ENCODE measurements around the gene ERBB4. TPM values are rescaled to one million over a fixed set of nuclear protein-coding genes. Genes with fewer than 3 reads are reported as not detected.

ERBB4 gene
- total RNA-seq, 1 experiment from 2014 or later, result 2.9 TPM

DNA sequence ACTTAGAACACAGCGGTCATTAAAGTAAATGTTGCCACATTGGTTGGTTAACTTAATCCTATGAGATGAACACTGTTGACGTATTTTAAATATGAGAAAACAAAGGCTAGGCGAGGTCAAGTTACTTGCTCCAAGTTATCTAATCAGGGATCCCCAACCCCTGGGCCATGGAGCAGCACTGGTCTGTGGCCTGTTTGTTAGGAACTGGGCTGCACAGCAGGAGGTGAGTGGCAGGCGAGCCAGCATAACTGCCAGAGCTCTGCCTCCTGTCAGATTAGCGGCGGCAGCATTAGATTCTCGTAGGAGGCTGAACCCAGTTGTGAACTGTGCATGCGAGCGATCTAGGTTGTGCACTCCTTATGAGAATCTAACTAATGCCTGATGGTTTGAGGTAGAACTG lies 1103.3 kb downstream of the ERBB4 start:
- Mint-ChIP-seq H3K36me3 (ENCODE audit: insufficient read depth, unreplicated experiment) (no peaks in the 10 kb centered on the region), H3K9me3 (ENCODE audit: low read depth, unreplicated experiment) (peaks cover 3% of the 10 kb centered on the region), H3K27me3 (ENCODE audit: unreplicated experiment) (no peaks in the 10 kb centered on the region), H3K27ac (ENCODE audit: unreplicated experiment) (no peak overlapping the region), H3K4me1 (ENCODE audit: low read depth, unreplicated experiment) (no peaks in the 10 kb centered on the region), H3K4me3 (ENCODE audit: low read depth, unreplicated experiment) (no peak overlapping the region)
- DNase-seq, result no peak
- no TSS peak for BruUV-seq (replicated peaks)
- CTCF ChIA-PET, result no interaction called here
- intact Hi-C loops (cut with micrococcal nuclease; ENCODE audit: unreplicated experiment), result no loop called here
- TF ChIP-seq, protein P1, sequence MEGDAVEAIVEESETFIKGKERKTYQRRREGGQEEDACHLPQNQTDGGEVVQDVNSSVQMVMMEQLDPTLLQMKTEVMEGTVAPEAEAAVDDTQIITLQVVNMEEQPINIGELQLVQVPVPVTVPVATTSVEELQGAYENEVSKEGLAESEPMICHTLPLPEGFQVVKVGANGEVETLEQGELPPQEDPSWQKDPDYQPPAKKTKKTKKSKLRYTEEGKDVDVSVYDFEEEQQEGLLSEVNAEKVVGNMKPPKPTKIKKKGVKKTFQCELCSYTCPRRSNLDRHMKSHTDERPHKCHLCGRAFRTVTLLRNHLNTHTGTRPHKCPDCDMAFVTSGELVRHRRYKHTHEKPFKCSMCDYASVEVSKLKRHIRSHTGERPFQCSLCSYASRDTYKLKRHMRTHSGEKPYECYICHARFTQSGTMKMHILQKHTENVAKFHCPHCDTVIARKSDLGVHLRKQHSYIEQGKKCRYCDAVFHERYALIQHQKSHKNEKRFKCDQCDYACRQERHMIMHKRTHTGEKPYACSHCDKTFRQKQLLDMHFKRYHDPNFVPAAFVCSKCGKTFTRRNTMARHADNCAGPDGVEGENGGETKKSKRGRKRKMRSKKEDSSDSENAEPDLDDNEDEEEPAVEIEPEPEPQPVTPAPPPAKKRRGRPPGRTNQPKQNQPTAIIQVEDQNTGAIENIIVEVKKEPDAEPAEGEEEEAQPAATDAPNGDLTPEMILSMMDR (IDR thresholded peaks at IDR 0.05; ENCODE audit: unreplicated experiment), result no peak

DNA sequence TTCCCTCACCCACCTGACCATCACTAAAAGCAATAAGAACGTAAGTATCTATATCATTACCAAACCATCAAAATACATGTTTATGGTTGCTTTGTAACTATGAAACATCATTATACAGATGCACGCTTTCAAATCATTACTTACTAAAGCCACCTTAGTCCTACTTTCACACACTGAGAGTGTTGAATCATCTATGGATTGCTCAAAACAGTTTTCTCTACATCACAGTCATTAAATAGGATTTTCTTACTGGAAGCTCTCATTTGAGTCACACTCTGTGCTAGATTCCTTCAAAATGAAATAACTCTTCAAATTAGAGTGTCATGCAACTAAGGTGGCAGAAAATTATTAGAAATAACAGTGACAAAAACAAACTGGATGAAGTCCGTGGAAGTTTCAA lies 1103.8 kb downstream of the ERBB4 start:
- Mint-ChIP-seq H3K4me1 (ENCODE audit: low read depth, unreplicated experiment) (no peaks in the 10 kb centered on the region), H3K4me3 (ENCODE audit: low read depth, unreplicated experiment) (no peak overlapping the region), H3K27me3 (ENCODE audit: unreplicated experiment) (no peaks in the 10 kb centered on the region), H3K27ac (ENCODE audit: unreplicated experiment) (no peak overlapping the region), H3K36me3 (ENCODE audit: insufficient read depth, unreplicated experiment) (no peaks in the 10 kb centered on the region), H3K9me3 (ENCODE audit: low read depth, unreplicated experiment) (peaks cover 3% of the 10 kb centered on the region)
- CTCF ChIA-PET, result no interaction called here
- no peak for DNase-seq
- BruUV-seq (replicated peaks), result no TSS peak
- intact Hi-C loops (cut with micrococcal nuclease; ENCODE audit: unreplicated experiment), result no loop called here
- TF ChIP-seq, protein P1 (IDR thresholded peaks at IDR 0.05; ENCODE audit: unreplicated experiment), result no peak

DNA sequence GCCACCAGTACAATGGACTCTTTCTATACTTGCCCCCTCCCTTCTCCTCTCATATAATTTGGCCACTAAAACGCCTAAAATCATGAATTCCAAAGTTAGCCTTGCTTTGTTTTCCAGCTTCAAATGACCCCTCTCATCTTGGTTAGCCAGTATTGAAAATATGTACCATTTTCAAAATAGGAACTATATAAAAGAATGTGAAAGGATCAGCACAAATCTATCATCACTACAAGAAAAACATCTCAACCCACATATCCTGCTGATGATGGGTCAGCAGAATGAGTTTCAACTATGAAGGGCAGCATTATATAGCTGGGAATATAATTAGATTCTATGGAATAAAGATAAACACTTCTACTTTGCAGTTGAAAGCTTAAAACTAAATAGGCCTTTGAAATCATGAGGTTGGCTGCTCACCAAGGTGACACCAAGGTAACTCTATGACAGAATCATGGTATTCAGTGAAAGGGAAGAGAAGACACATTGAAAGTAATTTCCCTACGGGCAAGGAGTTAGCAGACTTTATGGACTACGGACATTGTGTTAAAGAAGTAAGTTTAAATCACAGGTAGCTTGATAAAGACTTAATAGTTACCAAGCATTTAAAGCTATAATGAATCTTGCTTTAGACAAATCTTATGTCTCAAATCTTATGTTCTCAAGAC lies 1109.2 kb downstream of the ERBB4 start:
- BruUV-seq (replicated peaks), result no TSS peak
- H3K4me1 Mint-ChIP-seq (ENCODE audit: low read depth, unreplicated experiment), result no peaks in the 10 kb centered on the region
- no peak overlapping the region for H3K4me3 Mint-ChIP-seq (ENCODE audit: low read depth, unreplicated experiment)
- no peak for DNase-seq
- H3K27ac Mint-ChIP-seq (ENCODE audit: unreplicated experiment), result no peak overlapping the region
- intact Hi-C loops (cut with micrococcal nuclease; ENCODE audit: unreplicated experiment), result no loop called here
- peaks cover 3% of the 10 kb centered on the region for H3K9me3 Mint-ChIP-seq (ENCODE audit: low read depth, unreplicated experiment)
- no peaks in the 10 kb centered on the region for H3K36me3 Mint-ChIP-seq (ENCODE audit: insufficient read depth, unreplicated experiment)
- CTCF ChIA-PET, result interaction anchor here (0.6 kb wide), 1 partner anchor 17 kb away, joined by 3 read pairs; no protein-coding TSS in a partner anchor
- no peaks in the 10 kb centered on the region for H3K27me3 Mint-ChIP-seq (ENCODE audit: unreplicated experiment)
- TF ChIP-seq, protein P1 (IDR thresholded peaks at IDR 0.05; ENCODE audit: unreplicated experiment), result no peak

DNA sequence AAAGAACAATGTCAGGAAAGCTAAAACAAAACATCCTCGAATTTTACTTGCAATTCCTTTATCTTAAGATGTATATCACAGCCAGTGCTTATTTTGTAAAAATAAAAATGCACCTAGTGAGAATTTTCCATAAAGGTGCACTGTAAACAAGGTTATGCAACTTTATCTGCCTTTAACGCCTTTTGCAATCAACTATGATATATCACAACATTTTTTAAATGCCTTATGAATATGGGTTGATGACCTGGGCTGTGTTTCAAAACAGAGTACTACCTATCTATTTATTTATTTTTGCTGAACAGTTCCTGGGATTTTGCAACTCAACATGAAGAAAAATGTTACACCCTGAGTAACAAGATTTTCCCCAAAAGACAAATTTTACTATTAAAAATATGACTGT lies 1112.4 kb downstream of the ERBB4 start:
- H3K9me3 Mint-ChIP-seq (ENCODE audit: low read depth, unreplicated experiment), result no peaks in the 10 kb centered on the region
- TF ChIP-seq, protein P1 (IDR thresholded peaks at IDR 0.05; ENCODE audit: unreplicated experiment), result no peak
- intact Hi-C loops (cut with micrococcal nuclease; ENCODE audit: unreplicated experiment), result no loop called here
- H3K27me3 Mint-ChIP-seq (ENCODE audit: unreplicated experiment), result no peaks in the 10 kb centered on the region
- no peak for DNase-seq
- H3K36me3 Mint-ChIP-seq (ENCODE audit: insufficient read depth, unreplicated experiment), result no peaks in the 10 kb centered on the region
- BruUV-seq (replicated peaks), result no TSS peak
- CTCF ChIA-PET, result no interaction called here
- H3K4me1 Mint-ChIP-seq (ENCODE audit: low read depth, unreplicated experiment), result peaks cover 11% of the 10 kb centered on the region
- H3K27ac Mint-ChIP-seq (ENCODE audit: unreplicated experiment), result no peak overlapping the region
- no peak overlapping the region for H3K4me3 Mint-ChIP-seq (ENCODE audit: low read depth, unreplicated experiment)

Measured in Calu3 (cell line).